NCI-H2171 treated with DMSO at 0.1 percent for 48 hours (cell line): ENCODE measurements around the gene ETNK2.

ENCODE experiments used
- DNase-seq: peaks from one replicate; lab custom pipeline; 2025; lab: John Stamatoyannopoulos, UW

ETNK2 gene

GRCh38 chr1:204177133-204177532 is 25.3 kb upstream of the ETNK2 start:
- no peak for DNase-seq

DNA sequence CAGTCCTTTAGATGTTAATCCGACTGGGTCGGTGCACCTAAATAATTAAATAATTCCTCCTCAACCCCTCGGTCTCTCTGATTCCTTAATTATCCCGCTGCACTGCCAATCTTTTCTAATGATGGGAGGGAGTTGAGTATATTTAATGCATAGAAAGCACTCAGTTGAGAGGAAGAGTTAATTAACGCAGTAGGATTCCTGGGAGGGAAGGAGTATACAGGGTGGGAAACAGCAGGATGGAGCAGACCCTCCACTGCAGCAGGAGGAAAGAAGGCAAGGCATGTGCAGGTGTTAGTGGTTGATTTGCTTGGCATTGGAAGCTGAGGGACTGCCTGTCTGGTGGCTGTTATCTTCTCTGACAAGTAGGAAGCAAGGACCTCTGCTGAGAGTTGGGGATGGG is 24.2 kb upstream of the ETNK2 start:
- DNase-seq = no peak

- no peak for DNase-seq
Measured at GRCh38 chr1:204174958-204175357, 23.1 kb upstream of the ETNK2 start.

GRCh38 chr1:204172404-204173029 is 20.7 kb upstream of the ETNK2 start:
- DNase-seq = no peak

GRCh38 chr1:204171751-204172178 is 19.9 kb upstream of the ETNK2 start:
- DNase-seq = no peak

DNA sequence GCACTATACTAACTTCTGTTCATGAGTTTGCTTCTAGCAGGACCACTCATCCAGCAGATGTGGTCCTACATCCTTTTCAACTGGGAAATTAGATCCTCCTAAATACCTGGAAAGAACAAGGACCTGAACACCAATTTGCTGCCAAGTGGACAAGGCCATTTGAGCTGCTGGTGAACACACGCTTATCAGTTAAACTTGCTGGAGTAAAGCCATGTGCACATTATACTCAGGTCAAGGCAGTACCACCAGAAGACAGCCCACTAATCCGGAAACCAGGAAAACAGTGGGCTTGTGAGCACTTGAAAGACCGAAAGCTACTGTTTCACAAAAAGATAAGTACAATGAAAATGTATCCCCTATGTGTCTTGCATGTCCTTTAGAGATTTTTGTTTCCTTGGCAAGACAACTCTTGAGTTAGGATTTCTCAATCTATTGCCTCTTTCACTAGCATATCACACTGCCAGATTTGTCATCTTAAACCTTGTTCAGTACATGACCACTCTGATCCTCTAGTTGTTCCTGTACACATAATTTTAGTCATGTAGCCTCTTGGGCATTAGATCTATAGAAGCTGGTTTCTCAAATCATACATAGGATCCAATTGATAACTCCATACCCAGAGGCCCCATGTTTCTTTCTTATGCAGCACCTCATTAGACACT is 18.8 kb upstream of the ETNK2 start:
- DNase-seq = no peak

GRCh38 chr1:204169858-204170257 is 18.0 kb upstream of the ETNK2 start:
- DNase-seq = no peak

- no peak for DNase-seq
Measured at GRCh38 chr1:204167730-204168129, 15.9 kb upstream of the ETNK2 start.

- no peak for DNase-seq
Measured at GRCh38 chr1:204166219-204166618, 14.4 kb upstream of the ETNK2 start, which contains the start of gene REN. REN (minus strand) TSS chr1:204166337; CDS start chr1:204166293, 44 bp downstream.

- peak; percentile 83 for DNase-seq
Measured at GRCh38 chr1:204162494-204163074, 10.7 kb upstream of the ETNK2 start.

DNA sequence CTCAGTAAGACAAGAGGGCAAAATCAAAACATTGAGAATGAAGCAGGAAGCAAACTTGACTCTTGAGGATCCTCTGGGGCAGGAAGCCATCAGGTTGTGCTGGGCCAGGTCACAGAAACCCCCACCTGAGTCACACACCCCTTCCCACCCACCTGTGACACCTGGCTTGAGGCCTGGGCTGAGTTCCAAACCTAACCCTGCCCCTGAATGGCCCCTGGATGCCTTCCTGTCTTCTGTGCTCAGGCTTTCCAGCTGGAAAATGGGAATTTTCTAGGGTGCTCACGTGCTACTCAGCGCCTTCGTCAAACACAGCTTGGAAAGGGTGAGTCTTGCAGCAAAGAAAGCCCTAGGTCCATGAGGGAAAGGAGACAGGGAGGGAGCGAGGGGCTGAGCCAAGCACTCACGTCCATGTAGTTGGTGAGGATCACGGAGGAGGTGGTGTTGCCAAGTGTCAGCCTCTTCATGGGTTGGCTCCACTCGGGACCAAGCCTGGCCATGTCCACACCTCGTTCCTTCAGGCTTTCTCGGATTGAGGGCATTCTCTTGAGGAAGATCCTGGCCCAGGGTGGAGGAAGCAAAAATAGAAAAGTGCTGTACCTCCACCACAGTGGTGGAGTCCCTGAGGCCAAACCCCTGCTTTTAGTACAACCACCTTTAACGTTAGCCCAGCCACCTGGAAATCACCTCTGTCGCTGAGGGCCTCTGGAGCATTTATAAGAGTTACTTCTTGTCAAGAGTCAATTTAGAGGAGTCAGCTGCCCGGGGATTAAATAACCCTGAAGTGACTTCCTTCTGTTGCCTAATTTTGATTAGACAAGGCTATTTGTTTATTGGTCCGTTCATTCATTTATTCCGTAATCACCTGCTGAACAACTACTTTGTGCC is 10.0 kb upstream of the ETNK2 start:
- DNase-seq = peak; percentile 83

DNA sequence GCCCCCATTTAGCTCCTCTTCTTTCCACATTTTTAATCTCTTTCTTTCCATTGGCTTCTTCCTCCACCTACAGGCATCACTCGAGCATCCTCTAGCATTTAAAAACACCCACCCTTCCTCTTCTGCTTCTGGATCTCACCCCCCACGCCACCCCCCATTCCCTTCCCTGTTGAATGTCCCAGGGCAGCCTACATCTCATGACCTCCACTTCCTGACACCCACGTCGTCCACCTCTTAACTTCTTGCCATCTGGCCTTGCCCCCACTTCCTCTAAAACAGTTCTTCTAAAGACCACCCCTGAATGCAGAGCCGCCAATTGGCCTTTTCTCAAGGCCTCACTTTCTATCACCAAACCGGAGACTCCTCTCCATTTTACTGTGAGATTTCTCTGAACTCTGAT is 6.1 kb upstream of the ETNK2 start:
- DNase-seq = no peak

- no peak for DNase-seq
Measured at GRCh38 chr1:204155881-204156280, 4.0 kb upstream of the ETNK2 start.

GRCh38 chr1:204154568-204155255 is 2.9 kb upstream of the ETNK2 start:
- peak; percentile 78 for DNase-seq

- DNase-seq = no peak
Measured at GRCh38 chr1:204153667-204154066, 1.8 kb upstream of the ETNK2 start.

DNA sequence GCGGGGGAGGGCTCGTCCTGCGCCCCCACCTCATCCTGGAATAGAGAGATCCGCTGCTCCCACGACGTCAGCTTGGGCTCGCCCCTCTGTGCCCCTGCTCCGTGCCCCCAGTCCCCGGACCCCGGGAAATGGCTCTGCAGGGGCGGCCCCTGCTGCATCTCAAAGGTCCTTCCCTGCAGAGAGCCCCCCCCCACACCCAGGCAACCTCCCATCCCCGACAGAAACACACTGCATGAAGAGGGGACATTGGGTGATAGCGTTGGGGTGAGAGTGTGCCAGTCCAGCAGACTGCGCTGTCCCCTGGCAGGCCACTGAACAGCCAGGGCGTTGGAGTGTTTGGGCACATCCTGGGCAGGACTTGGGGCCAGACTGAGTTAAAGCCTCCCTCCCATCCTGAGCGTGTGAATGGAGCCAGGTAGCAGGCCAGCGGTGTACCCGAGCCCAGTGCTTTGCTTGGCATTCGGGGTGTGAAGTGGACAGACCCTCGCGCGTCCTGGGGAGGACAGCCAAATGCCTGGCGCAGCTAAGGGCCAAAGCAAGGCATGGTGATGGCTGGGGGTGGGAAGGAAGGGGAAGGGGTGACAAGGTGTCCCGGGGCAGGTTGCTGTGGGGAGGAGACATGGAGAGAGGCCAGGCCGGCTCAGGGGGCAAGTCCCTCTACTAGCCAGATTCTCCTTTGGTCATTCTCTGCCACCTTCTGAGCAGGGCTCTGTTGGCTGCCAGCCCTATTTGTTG is 633 bp upstream of the ETNK2 start:
- no peak for DNase-seq

DNA sequence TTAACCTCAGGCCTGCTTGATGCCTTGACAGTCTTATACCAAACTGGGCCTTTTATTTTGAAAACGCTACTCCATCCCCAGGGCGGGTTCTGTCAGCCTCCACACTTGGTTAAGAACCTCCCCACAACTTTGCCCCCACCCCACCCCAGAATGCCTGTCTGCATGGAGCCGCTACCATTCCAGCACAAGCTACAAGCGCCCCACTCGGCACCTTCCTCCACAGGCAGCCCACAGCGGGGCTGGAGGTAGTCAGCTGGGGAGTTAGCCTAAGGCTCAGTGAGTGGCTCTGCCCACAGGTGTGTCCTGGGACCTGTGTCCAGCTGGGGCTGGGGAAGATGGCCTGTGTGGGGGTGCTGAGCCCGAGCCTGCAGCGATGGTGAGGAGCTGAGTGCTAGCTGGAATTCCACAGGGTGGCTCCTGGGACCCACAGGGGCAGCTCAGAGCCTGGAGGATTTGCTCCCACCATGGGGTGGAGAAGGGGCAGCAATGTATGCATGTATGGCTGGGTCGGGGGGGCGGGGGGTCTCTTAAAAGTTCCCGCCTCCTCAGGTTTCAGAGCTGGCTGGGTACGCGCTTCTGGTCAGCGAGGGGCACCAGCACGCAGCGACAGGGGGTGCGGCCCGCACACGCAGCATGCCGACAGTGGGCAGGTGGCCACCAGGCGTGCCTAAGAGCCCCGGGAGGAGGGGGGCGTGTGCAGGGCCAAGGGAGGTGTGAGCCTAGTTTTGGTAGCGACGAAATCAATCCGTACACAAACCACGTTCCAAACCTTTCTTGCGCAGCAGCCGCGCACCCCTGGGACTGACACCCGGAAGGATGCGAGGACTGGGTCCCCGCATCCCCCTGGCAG is 917 bp downstream of the ETNK2 start:
- DNase-seq = no peak

GRCh38 chr1:204149635-204150565 is 1.9 kb downstream of the ETNK2 start:
- no peak for DNase-seq

DNA sequence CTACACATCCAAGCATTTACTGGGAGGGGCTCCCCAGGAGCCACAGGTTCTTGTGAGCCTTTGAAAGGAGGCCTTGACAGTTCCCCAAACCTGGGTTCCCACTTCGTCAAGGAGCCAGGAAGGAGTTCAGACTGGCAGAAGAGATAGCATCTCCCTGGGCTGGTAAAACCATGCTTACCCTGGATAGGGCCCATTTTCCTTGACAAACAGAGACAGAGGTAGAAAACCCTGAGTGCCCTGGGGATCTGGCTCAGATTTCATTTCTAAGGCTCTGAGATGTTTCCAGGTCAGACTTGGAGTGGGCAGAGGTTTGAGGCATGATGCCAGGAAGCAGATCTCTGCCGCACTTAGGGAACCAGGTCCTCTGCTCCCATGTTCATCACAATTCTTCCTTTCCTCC is 2.7 kb downstream of the ETNK2 start:
- no peak for DNase-seq
